GM19452 (cell line): Measurements from ENCODE around the gene RNU7-1.

ENCODE experiments used
- ATAC-seq: cut with Tn5 transposase; IDR thresholded peaks from one replicate; pipeline ENCODE4 v1.9.1; 2021; ENCODE audit not compliant: unreplicated experiment

The RNU7-1 gene

GRCh38 chr12:6952121-6952862 is 8.7 kb downstream of the RNU7-1 start:
- no peak for ATAC-seq

DNA sequence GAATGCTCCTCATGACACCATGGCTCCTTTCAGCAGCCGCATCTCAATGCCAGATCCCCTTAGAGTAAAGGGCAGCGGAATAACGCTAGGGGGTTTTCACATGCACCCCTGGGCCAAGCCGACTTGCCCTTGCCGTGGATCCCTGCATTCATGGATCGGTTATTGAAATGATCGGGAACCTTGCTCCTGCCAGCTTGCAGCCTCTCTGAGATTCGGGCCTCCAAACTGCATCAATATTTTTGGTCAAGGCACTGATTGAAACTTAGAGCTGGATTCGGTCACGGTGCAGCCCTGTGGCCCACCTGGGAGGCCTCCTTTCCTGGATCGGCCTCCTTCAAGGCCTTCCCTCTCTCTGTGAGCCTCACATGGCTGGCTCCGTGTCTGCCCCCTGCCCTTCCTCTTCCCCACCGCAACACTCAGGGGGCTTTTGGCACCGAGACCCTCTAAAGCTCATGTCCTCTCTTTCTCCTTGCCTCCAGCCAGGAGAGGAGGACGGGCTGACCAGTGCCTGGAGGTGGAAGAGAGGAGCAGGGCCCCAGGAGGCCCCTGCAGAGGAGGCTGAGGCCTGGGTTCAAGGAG is 9.3 kb downstream of the RNU7-1 start:
- no peak for ATAC-seq

GRCh38 chr12:6953442-6954315 is 10.1 kb downstream of the RNU7-1 start:
- peak; percentile 44 for ATAC-seq

- ATAC-seq, result no peak
Measured at GRCh38 chr12:6954316-6955107, 10.9 kb downstream of the RNU7-1 start.

DNA sequence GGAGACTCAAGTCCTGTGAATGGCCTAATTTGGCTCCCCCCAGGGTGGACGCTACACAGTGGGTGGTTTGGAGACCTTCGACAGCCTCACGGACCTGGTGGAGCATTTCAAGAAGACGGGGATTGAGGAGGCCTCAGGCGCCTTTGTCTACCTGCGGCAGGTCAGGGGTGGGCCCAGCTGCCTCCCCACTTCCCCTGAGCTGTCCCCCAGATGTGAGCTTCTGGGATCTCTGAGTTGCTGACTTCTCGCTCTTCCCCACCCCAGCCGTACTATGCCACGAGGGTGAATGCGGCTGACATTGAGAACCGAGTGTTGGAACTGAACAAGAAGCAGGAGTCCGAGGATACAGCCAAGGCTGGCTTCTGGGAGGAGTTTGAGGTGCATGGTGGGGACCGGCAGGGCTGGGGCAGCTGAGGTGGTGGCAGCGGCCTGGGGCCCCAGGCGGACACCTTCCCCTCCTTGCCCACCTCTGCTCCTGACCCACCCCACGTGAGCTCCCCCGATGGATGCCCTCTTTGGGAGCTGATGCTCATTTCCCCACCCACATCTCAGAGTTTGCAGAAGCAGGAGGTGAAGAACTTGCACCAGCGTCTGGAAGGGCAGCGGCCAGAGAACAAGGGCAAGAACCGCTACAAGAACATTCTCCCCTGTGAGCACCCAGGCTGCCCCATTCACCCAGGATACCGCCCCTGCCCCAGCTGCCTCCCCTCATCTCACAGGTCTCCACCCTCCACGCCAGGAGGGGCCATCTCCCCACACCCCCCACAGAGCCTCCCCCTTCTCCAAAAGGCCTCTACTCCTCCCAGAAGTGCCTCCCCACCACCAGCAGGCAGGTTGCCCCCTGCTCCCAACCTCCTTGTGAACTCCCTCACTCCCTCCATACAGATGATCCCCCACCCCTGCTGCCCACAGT is 11.7 kb downstream of the RNU7-1 start:
- ATAC-seq, result no peak

- no peak for ATAC-seq
Measured at GRCh38 chr12:6956021-6956727, 12.6 kb downstream of the RNU7-1 start.

DNA sequence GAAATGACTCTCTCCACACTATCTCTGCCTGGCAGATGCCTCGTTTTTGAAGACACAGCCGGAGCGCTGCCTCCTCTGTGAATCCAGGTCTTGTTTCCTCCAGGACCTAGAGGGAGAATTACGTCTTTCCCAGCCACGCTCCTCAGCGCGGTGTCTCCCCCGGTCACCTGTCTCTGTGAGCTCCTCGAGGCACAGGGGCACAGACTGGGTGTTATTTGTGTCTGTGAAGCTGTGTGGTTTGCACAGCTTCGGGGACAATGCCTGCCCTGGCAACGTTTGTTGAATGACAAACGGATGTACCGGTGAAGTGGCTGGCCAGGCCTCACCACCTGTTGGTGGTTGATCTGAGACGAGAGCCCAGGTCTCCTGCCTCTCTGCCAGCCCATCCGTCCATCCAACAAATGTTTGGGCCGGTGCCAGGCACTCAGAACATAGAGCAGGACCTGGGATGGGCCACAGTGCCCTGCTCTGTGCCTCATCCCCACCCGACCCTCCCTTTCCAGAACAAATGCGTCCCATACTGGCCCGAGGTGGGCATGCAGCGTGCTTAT is 13.6 kb downstream of the RNU7-1 start:
- no peak for ATAC-seq

- no peak for ATAC-seq
Measured at GRCh38 chr12:6957741-6958608, 14.4 kb downstream of the RNU7-1 start.

GRCh38 chr12:6958609-6959057 is 15.0 kb downstream of the RNU7-1 start:
- ATAC-seq, result no peak

- ATAC-seq, result peak; percentile 41
Measured at GRCh38 chr12:6959058-6959804, 15.6 kb downstream of the RNU7-1 start.

GRCh38 chr12:6959805-6960592 is 16.4 kb downstream of the RNU7-1 start:
- no peak for ATAC-seq

GRCh38 chr12:6960593-6961277 is 17.1 kb downstream of the RNU7-1 start:
- no peak for ATAC-seq

- ATAC-seq, result no peak
Measured at GRCh38 chr12:6961278-6961694, 17.7 kb downstream of the RNU7-1 start.

GRCh38 chr12:6961695-6962284 is 18.2 kb downstream of the RNU7-1 start:
- no peak for ATAC-seq

GRCh38 chr12:6962285-6963015 is 18.8 kb downstream of the RNU7-1 start:
- ATAC-seq, result no peak
